ENCODE data around the gene KCNG1.
"Not testable (repeated sequence)": the region's sequence is repeated elsewhere in the genome, so short reads cannot be mapped to it uniquely, and the experiment has no call there.

KCNG1 gene

DNA sequence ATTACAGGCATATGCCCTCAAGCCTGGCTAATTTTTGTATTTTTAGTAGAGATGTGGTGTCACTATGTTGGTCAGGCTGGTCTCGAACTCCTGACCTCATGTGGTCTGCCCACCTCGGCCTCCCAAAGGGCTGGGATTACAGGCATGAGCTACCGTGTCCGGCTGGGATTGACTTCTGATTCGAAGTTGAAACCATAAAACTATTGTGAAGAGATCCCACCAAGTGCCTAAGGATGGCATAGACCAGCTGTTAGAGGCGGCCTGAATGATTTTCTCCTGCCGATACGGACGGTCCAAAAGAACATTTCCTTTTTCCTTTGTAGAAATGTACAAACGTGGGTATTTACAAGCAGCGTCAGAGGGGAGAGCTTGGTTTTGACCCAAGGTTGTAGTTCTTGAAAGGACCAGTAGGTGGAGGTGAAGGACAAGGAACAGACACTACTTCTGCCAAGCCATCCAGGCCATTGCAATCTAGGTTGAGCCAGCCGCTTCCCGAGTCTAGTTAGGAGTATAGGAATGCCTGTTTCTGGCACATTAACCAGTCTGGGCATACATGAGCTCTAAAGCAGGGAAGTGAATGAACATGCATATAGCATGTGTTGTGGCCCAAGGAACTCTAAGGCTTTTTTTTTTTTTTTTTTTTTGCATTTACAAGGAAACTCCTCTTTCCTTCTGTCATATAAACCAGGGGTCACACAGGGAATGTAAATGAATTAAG, 35.3 kb downstream of the KCNG1 start:
- ATAC-seq (peak; percentile 94), DNase-seq (peak; percentile 69)

DNA sequence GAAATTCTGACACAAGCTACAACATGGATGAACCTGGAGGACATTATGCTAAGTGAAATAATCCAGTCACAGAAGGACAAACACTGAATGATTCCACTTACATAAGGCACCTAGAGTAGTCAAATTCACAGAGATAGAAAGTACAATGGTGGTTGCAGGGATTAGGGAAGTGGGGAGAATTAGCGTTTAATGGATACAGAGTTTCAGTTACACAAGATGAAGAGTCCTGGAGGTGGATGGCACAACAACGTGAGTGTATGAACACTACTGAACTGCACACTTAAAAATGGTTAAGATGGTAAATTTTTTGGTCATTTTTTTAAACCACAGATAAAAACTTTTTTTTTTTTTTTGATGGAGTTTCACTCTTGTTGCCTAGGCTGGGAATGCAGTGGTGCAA, 39.6 kb downstream of the KCNG1 start:
- DNase-seq = no peak
- ATAC-seq = no peak

DNA sequence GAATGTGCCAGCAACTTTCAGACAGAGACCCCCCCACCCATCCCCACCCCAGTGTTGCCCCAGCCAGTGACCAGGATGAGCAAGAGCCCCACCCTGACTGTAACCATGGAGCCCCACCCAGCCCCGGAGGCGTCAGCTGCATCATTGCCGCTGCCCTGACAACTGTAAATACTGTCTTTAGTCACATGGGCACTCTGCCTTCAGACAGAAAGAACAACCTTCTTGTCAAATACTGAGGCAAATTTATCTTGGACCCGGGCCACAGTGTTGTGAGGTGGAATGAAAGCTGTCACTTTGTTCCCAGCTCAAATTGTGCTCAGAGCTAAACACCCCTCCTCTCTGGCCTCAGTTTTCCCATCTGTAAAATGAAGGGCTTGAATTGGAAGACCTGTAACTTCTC, 40.5 kb downstream of the KCNG1 start:
- peak; percentile 24 for DNase-seq
- no peak for ATAC-seq

- ATAC-seq (no peak), DNase-seq (no peak)
These were observed 41.2 kb downstream of the KCNG1 start for GRCh38 chr20:50981714-50982048.

- no peak for ATAC-seq
- DNase-seq = peak; percentile 86
These were observed 41.8 kb downstream of the KCNG1 start for GRCh38 chr20:50980851-50981713.

- ATAC-seq (peak; percentile 92), DNase-seq (peak; percentile 67)
These were observed 42.7 kb downstream of the KCNG1 start for GRCh38 chr20:50980071-50980681.

- DNase-seq, ATAC-seq: not testable (repeated sequence)
These were observed 44.4 kb downstream of the KCNG1 start for GRCh38 chr20:50978533-50978932.

DNA sequence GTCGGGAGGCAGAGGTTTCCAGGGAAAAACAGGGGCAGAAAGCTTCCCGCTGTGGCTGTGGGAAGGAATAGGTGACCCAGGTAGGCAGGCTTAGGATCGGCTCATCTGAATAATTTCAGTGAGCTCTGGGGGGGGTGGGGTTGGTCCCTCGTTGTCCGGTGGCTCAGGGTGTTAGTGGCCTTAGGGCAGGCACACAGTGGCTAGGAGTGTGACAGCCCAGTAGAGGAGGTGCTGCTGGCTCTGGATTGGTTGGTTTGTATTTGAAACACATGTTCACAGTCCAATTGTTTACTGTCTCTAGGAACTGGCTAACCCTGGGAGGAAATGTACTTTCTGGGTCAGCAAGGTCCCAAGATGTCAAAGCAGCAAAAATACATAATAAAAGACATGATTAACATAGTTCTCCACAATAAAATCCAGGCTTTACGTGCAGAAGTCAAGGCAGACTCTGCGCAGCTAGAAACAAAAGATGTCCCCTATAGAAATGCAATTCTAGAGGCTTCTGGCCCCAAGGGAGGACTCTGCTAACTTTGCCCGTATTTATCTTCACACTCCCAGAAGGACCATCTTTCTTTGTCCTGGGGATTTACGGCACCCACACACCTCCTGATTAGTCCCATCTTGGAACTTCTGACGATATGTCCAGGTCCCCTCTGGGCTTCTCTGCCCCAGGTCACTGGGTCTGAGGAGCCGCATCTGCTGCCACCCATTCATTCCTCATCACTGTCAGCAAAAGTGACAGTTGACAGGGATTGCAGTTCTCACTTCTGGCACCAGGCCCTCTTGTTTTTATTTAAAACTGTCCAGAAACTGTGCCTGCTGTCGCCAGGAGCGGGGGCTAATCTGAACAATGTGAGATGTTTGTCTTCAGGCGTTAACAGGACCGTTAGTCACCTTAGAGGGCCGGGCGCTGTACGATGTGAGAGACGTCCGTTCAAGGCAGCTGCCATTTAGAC, 45.6 kb downstream of the KCNG1 start:
- DNase-seq (no peak), ATAC-seq (no peak)

GRCh38 chr20:50975701-50976330, 47.1 kb downstream of the KCNG1 start:
- DNase-seq (no peak), ATAC-seq (no peak)

DNA sequence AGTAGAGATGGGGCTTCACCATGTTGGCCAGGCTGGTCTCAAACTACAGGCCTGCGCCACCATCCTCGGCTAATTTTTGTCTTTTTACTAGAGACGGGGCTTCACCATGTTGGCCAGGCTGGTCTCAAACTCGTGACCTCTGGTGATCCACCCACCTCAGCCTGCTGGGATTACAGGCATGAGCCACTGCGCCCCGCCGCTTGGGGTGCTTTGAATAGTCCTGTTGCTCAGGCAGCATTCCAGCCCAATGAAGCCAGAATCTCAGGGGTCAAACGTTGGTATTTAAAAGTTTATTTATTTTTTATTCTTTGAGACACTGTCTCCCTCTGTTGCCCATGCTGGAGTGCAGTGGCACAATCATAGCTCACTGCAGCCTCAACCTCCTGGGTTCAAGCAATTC, 53.0 kb downstream of the KCNG1 start:
- DNase-seq (no peak), ATAC-seq (no peak)

- ATAC-seq (no peak), DNase-seq (no peak)
These were observed 53.5 kb downstream of the KCNG1 start for GRCh38 chr20:50969435-50969834.

- no peak for ATAC-seq
- no peak for DNase-seq
These were observed 54.6 kb downstream of the KCNG1 start for GRCh38 chr20:50968289-50968688.

- ATAC-seq (no peak), DNase-seq (no peak)
These were observed 55.3 kb downstream of the KCNG1 start for GRCh38 chr20:50967586-50967985.

GRCh38 chr20:50959543-50960126, 63.3 kb downstream of the KCNG1 start:
- DNase-seq (no peak), ATAC-seq (no peak)

GRCh38 chr20:50958615-50959542, 64.0 kb downstream of the KCNG1 start, which contains the start of gene MOCS3:
Gene MOCS3, plus strand, starts transcription at chr20:50958818. Its CDS starts 25 bp downstream, at chr20:50958843.
- ATAC-seq (peak; percentile 80), DNase-seq (peak; percentile 83)

GRCh38 chr20:50957798-50958614, 64.9 kb downstream of the KCNG1 start, which contains the start of gene DPM1:
Gene DPM1, minus strand, starts transcription at chr20:50958532. Its CDS starts 9 bp downstream, at chr20:50958523.
- ATAC-seq (peak; percentile 81), DNase-seq (peak; percentile 88)

- DNase-seq = no peak
- no peak for ATAC-seq
These were observed 65.6 kb downstream of the KCNG1 start for GRCh38 chr20:50957276-50957675.

GRCh38 chr20:50953821-50954220, 69.1 kb downstream of the KCNG1 start:
- no peak for ATAC-seq
- DNase-seq = no peak
